GM12892 (cell line): ENCODE measurements around the gene OGFOD3.

Source experiments
- POLR2A ChIP-seq: IDR thresholded peaks from 2 replicates; pipeline ENCODE4 v1.6.1; 2011; ENCODE audit warnings: low read depth, low read length, control low read depth
- POLR2AphosphoS5 ChIP-seq: IDR thresholded peaks from 2 replicates; pipeline ENCODE4 v1.6.1; 2011; ENCODE audit warnings: low read depth, low read length, control low read depth
- TAF1 ChIP-seq: IDR thresholded peaks from 2 replicates; pipeline ENCODE4 v1.6.1; 2011; ENCODE audit warnings: low read depth, mild to moderate bottlenecking, control low read depth, low read length, borderline replicate concordance

GRCh38 chr17:82440469-82440981 lies 22.1 kb upstream of the OGFOD3 start:
- no peak for TF ChIP-seq TAF1
- TF ChIP-seq POLR2A = no peak
- TF ChIP-seq POLR2AphosphoS5 = no peak
